Endothelial cell of hepatic sinusoid (primary cell): ENCODE measurements around the gene MBD5.

Experiments used
- in situ Hi-C: cut with HindIII; loops from 2 replicates; pipeline ENCODE4 v1.10.0; 2017; ENCODE audit warnings: low sequenced_read_pairs

Gene MBD5

DNA sequence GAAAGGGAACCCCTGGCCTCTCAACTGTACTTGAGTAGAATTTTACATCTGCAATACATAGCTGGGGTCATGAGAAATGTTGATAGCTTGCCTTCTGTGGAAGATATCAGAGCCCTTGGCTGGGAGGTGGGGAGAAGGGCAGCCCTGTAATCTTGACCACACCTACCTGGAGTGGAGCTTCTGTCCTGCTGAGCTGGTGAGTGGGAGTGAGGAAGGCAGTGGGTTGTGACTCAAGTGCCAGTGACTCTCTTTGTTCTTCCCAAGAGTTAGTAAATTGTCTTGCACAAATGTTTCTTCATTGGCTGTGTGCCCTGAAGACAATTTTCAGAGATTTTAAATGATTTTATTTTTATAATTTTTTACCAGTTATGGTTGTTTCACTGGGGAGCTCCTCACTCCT is 277.3 kb downstream of the MBD5 start:
- in situ Hi-C loops: no loop called here

GRCh38 chr2:148299616-148300015 is 278.7 kb downstream of the MBD5 start:
- in situ Hi-C loops: loop anchor here (5.0 kb wide), 1 partner anchor 38 kb away; no protein-coding TSS in a partner anchor

DNA sequence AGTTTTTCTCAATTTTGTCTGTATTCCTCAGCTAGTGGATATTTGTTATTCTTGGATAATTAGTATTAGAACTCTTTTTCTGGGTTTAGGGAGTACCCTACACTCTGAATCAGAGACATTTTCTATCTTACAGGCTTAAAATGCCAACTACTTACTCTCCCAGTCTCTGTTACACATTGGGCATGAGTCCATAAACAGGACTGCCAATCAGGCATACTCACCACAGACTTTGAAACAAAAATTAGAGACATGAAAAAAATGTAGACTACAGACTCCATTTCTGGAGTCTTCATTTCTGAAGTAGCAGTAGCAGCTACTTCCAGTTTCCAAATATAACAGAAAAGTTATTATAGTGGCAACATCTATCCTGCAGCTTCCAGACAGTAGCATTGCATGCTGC is 279.7 kb downstream of the MBD5 start:
- in situ Hi-C loops: loop anchor here (5.0 kb wide), 1 partner anchor 37 kb away; no protein-coding TSS in a partner anchor

- in situ Hi-C loops: loop anchor here (5.0 kb wide), 1 partner anchor 36 kb away; no protein-coding TSS in a partner anchor
Observed at GRCh38 chr2:148301362-148301761, 280.5 kb downstream of the MBD5 start.

DNA sequence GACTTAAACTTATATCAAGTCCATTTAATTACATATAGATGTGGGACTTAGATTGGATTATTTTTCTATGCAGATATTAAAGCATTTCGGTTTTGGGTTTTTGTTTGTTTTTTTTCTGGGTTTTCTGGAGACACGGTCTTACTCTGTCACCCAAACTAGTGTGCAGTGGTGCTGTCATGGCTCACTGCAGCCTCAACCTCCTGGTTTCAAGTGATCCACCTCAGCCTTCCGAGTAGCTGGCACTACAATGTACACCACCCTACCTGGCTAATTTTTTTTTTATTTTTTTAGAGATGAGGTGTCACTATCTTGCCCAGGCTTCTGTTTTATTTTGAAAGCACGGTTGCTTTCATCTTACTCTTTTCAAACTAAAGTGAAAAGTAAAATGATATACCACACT is 281.6 kb downstream of the MBD5 start:
- in situ Hi-C loops: loop anchor here (5.0 kb wide), 1 partner anchor 35 kb away; no protein-coding TSS in a partner anchor

DNA sequence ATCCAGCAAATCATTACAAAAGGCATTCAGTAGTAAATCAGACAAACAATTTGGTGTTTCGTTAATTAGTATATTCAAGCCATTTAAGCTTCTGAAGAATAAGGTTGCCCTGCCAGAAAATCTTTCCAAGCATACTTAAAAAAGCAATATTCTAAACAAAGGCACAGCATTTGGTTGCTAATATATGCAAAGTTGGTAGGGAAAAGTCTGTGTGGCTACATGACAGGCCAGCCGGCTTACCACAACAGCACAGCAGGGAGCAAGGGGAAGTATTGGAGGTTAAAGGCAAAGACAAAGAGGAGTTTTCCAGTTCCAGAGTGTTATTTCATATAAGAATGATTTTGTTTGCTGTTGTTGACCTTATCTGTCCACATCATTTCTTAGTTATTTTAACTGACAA is 282.3 kb downstream of the MBD5 start:
- in situ Hi-C loops: loop anchor here (5.0 kb wide), 1 partner anchor 34 kb away; no protein-coding TSS in a partner anchor

- in situ Hi-C loops: no loop called here
Observed at GRCh38 chr2:148305476-148305875, 284.6 kb downstream of the MBD5 start.

- in situ Hi-C loops: no loop called here
Observed at GRCh38 chr2:148306027-148306426, 285.1 kb downstream of the MBD5 start.

GRCh38 chr2:148317598-148317997 is 296.7 kb downstream of the MBD5 start:
- in situ Hi-C loops: no loop called here

DNA sequence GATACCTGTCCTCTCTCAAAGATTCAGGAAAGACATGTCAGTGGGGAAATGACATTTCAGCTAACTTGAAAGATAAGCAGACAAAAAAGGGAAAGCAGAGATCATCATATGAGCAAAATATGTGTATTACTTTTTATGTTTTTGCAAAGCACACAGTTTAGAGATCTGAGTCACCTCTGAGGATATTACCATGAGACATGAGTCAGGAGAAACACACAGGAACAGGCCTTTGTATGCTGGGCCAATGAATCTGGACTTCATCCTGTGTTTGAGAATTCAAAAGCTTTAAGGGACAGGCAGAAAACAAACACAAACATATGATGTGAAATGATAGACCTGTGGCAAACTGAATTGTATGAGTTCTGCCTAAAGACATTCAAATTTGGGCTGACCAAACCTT is 317.6 kb downstream of the MBD5 start:
- in situ Hi-C loops: loop anchor here (5.0 kb wide), 1 partner anchor 36 kb away; no protein-coding TSS in a partner anchor

GRCh38 chr2:148342086-148342485 is 321.2 kb downstream of the MBD5 start:
- in situ Hi-C loops: no loop called here

DNA sequence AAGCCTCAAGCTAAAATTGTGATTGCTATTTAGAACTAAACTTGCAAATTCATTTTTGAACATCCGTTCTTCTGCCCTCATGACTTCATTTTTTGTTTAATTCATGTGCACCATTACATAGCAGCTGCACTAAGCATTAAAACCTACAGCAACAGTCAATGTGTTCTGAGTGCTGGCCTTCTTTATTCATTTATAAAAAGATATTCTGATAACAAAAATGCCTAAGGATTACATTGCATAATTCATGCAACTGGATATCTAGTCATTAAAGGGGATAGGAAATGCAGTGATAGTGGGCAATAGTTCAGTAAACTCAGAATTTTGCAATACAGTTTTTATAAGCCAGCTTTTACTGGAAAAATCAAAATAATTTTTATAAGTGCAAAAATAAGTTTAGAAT is 329.3 kb downstream of the MBD5 start:
- in situ Hi-C loops: no loop called here

DNA sequence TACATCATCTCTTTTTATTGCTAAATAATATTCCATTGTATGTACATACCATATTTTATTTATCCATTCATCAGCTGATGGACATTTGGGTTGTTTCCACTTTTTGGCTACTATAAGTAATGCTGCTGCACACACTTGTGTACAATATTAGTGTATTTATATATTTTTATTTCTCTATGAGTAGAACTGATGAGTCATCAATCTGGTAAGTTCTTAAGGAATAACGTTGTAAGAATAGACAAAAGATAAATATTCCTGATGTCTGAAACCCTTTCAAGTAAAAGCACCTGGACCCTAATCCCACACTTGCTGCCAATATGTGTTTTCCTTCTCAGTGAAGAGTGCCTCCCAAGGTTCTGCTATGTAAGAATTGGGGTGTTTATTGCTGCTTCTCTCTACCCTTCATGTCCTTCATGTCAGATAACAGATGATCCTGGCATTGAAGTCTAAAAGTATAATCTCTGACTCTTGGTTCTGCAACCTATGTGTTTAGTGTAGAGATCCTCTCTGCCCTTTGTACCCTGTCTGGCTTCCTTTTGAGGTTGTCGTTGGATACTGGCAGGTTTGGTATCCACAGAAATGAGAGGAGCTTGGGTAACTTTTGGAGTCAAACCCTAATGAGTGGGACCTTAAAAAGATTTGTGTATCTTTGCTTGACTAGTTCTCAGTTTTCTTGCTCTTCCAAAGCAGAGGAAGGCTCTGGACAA is 330.7 kb downstream of the MBD5 start:
- in situ Hi-C loops: no loop called here

DNA sequence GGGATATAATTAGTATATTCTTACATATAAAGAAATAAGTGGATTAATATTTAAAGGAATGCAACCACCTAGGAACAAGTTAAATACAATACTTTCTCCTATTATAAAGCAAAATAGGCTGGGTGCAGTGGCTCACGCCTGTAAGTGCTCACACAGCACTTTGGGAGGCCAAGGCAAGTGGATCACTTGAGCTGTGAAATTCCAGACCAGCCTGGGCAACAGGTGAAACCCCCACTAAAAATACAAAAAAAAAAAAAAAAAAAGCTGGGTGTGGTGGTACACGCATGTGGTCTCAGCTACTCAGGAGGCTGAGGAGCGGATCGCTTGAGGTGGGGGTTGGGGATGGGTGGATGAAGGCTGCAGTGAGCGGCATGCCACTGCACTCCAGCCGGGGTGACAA is 337.5 kb downstream of the MBD5 start:
- in situ Hi-C loops: no loop called here

- in situ Hi-C loops: no loop called here
Observed at GRCh38 chr2:148360662-148361061, 339.8 kb downstream of the MBD5 start.

- in situ Hi-C loops: no loop called here
Observed at GRCh38 chr2:148362144-148362796, 341.4 kb downstream of the MBD5 start.

DNA sequence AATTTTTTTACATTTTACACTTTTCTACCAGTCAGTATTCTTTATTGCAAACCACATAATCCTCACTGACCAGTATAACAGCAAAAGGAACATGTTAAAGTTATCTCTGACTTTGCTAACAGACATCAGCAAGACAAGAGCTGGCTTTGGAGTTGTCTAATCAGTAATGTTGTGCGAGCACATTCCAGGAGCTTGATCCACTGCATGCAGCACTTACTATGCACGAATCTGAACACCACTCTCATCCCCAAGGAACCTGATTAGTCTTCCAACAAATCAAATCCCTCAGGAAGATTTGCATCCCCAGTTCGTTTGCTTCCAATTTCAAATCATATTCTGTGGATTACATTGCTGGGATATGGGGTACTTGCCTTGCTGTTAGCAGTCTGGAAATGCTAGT is 354.3 kb downstream of the MBD5 start:
- in situ Hi-C loops: no loop called here

GRCh38 chr2:148391324-148391723 is 370.4 kb downstream of the MBD5 start:
- in situ Hi-C loops: no loop called here

GRCh38 chr2:148402786-148403185 is 381.9 kb downstream of the MBD5 start:
- in situ Hi-C loops: no loop called here

GRCh38 chr2:148410899-148411298 is 390.0 kb downstream of the MBD5 start:
- in situ Hi-C loops: no loop called here

GRCh38 chr2:148416248-148416647 is 395.4 kb downstream of the MBD5 start:
- in situ Hi-C loops: no loop called here

GRCh38 chr2:148430101-148430500 is 409.2 kb downstream of the MBD5 start:
- in situ Hi-C loops: no loop called here
